Activated T-cell treated with anti-CD3 and anti-CD28 coated beads for 24 hours (primary cell): ENCODE measurements around the gene LIPE.
A peak's percentile ranks its signal among the peaks of the same experiment; 100 is the strongest.
"Not testable (repeated sequence)": the region's sequence is repeated elsewhere in the genome, so short reads cannot be mapped to it uniquely, and the experiment has no call there.

Experiments used
- DNase-seq: peaks from one replicate; pipeline ENCODE4 v3.0.0-alpha.2; 2020; ENCODE audit warnings: low read depth

The LIPE gene

DNA sequence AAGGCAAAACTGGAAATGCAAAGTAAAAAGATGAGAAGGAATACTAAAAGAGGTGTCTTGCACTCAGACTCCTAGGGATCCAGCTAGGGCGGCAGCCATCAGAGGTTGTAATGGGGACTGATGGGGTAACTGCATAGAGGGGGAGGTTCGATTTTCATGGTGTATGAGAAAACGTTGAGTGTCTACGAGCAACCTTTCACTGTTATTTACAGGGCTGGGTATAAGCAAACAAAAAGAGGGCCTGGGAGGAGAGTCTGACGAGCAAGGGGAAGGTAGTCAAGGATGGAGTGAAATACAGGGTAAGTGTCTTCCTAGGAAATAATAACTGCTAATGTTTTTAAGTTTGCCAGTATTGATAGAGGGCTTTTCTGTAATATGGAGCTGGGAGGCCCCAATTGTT lies 21.1 kb upstream of the LIPE start:
- not testable (repeated sequence) for DNase-seq

DNA sequence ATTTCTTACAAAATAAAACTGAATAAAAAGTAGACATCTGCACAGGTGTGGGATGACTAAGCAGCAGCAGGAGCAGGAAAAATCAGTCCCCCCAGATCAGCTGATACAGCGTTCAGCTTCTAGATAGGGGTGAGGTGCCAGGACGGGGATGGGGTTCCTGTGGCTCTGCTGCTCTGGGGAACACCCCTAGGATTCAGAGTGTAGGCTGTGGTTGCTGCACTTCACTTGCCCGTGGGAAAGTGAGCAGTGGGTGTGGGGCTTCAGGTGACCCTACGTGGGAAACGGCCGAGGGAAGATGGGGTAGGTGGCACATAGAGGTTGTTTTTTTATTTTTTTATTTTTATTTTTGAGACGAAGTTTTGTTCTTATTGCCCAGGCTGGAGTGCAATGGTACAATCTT lies 18.8 kb upstream of the LIPE start:
- no peak for DNase-seq

DNA sequence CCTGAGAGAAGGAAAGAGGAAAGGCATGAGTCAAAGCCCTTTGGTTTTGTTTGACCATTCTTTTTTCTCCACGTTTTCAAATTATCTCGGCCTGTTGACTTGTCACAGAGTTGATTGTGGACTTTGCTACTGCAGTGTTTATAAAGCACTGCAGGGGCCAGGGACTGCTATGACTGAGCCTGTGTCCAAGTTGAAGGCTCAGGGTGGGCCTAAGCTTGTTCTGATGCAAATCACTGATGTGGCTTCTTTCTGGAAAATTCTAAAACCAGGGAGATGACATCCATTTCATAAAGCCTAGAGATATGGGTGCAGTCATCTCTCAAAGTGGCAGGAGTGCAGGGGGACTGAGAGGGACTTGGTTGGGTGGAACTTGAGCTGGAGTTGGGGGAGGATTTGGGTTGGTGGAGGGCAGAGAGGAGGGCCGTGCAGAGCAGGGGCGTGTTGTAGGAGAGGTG lies 16.8 kb upstream of the LIPE start:
- no peak for DNase-seq

GRCh38 chr19:42442833-42443232 lies 15.6 kb upstream of the LIPE start, which contains the start of gene CXCL17:
TSS of gene CXCL17 (minus strand) at chr19:42442946. CDS start at chr19:42442832, 114 bp downstream.
- DNase-seq: no peak

DNA sequence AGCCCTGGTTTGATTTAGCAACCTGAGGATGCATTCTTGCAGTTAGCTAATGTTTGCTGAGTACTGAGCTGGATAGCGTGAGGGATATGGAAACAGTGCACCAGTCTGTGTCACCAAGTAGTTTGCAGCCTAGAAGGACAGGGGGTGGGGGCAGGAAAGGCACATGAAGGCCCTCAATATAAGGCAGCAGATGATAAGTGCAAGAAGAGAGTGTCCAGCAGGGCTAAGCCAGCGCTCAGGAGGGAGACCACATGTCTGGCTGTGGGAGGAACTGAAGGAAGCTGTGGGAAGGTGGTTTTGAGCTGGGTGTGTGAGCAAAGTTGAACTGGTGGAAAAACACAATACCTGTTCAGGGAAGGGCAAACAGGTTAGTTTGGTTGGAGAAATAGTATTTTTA lies 13.9 kb upstream of the LIPE start:
- DNase-seq: no peak

DNA sequence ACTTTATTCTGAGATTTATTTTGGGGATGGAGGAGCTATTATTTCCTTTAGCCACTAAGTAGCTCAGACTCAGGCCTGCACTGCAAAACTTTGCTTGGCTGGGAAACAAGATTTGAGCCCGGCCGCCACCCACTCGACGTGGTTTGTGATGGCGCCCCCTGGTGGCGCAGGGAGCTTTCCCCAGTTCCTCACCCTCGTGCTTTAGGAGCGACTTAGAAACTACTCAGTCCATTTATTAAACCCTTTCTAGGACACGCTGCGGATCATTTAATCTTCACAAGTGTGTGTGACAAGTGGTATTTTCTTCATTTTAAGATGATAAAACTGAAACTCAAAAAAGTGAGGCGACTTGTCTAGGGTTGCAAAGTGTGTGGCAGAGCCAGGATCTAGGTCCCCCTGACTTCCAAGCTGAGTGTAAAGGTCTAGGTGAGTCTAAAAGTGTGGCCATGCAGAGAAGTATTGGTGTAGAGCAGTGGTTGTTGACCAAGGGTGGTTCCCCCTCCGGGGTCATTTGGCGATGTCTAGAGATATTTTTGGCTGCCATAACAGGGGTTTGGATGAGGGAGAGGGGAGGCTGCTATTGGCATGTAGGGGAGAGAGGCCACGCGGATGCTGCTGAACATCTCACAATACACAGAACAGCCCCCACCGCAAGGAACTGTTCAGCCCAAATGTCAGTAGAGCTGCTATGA lies 13.3 kb upstream of the LIPE start:
- DNase-seq: peak; percentile 70

DNA sequence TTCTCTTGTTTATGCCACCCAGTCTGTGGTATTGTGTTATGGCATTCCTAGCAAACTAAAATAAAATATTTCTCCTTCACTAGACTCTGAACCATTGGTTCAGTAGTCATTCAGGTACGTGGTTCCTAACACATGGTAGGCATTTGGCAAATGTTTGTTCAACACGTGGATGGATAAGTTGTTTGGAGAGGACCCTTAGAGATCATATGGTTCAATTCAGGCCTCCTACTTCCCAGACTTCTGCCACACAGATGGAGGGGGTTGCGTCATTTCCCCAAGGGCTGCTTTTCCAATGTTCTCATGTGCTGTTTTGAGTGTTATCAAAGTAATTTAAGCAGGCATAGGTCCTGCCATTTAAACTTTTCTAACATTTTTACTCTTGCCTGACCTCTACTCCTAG lies 8.8 kb upstream of the LIPE start:
- DNase-seq: no peak

DNA sequence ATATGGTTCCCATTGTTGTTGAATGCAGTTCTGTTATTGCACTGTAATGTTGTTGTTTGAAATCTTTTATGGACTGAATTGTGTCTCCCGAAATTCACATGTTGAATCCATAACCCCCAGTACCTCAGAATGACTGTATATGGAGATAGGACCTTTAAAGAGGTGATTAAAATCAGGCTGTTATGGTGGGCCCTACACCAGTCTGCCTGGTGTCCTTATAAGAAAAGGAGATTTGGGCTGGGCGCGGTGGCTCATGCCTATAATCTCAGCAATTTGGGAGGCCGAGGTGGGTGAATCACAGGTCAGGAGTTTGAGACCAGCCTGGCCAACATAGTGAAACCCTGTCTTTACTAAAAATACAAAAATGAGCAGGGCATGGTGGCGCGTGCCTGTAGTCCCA lies 8.1 kb upstream of the LIPE start:
- DNase-seq: no peak

DNA sequence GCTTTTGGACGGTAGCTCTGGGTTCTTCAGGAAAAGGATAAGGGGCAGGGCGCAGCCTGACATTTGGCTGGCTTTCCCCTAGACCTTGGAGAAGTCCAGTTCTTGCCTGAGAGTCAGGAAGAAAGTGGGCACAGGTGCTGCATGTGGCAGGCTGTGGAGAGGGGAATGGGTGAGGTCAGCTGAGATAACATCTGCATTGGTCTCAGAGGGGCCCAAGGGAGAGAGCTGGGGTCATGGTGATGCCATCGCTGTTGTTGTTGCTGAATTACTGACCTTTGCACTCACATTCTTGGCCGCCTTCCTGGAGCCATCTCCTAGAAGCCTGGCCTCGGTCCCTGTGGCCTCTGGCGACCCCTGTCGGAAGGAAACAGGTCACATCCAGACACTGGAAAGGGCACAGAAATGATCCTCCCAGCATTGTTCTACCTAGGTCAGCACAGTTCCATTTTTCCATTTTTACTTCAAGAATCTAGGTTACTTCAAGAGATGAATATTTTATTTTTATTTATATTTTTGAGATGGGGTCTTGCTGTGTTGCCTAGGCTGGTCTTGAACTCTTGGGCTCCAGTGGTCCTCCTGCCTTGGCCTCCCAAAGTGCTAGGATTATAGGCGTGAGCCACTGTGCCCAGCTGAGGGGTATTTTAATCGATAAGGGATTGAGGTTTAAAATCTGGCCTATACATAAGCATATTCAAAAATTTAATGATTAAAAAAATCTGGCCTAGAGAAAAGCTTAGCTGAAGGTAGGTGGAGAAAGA lies 6.5 kb upstream of the LIPE start:
- DNase-seq: peak; percentile 40

DNA sequence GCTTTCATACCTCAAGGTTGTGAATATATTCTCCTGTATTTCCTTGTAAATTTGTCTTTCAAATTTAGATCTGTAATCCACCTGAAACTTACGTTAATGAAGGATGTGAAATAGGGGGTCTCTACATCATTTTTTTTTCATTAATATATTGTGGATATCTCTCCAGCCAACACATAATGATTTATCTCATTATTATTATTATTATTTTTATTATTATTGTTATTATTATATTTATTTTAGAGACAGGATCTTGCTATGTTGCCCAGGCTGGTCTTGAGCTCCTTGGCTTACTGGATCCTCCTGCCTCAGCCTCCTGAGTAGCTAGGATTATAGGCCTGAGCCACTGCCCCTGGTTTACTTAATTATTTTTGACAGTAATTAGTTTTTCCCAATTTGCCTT lies 4.3 kb upstream of the LIPE start:
- no peak for DNase-seq

DNA sequence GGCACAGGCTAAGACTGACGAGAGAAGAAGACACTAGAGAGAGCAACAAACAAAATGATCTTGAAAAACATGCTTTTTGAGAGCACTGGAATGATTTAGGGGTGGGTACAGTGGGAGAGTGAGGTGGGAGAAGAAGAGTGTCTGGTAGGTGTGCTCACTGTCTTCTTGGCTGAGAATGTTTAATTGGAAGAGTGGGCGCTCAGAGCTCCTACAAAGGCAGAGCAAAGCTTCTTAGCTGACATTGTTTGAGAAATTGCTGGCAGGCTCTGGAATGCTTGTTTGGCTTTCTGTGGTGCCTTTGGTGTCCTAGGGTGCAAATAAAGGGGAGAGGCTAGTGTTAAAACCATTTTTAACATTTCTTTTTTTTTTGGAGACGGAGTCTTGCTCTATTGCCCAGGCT lies 1.5 kb upstream of the LIPE start:
- DNase-seq: no peak

DNA sequence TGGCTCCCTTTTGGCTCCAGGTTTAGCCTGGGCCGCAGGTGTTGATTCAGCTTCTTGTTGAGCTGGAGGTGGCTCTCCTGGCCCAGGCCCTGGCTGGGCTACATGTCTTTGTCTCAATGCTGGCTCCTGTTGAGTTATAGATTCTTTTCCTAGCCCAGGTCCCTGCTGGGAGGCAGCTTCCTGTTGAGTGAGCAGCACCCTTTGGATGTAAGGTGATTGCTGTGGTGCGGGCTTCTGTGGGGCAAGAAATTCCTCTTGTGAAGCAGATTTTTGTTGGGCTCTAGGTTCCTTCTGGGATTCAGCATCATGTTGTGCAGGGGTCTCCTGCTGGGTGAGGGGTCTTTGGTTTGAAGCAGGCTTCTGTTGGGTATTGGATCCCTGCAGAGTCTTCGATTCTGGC lies 545 bp downstream of the LIPE start:
- DNase-seq: no peak

DNA sequence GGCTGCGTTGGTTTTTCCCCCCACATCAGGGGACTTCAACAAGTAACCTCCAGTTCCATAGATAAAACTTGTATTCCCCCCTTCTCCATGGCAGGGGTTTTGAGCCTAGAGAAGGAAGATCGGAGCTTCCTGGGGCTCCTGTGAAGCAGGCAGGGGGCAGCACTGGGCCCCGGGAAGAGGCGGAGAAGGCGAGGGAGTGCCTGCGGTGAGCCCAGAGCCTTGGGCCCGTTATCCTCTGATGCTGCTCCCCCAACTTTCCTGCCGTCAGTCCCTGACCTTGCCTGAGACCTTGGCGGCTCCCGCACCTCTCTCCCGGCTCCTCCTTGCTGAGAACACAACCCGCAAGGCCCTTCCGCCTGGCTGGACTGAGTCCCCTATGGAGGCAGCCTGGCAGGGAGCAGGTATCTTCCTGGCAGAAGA lies 2.5 kb downstream of the LIPE start:
- no peak for DNase-seq

GRCh38 chr19:42424345-42424707 lies 2.9 kb downstream of the LIPE start:
- DNase-seq: no peak

DNA sequence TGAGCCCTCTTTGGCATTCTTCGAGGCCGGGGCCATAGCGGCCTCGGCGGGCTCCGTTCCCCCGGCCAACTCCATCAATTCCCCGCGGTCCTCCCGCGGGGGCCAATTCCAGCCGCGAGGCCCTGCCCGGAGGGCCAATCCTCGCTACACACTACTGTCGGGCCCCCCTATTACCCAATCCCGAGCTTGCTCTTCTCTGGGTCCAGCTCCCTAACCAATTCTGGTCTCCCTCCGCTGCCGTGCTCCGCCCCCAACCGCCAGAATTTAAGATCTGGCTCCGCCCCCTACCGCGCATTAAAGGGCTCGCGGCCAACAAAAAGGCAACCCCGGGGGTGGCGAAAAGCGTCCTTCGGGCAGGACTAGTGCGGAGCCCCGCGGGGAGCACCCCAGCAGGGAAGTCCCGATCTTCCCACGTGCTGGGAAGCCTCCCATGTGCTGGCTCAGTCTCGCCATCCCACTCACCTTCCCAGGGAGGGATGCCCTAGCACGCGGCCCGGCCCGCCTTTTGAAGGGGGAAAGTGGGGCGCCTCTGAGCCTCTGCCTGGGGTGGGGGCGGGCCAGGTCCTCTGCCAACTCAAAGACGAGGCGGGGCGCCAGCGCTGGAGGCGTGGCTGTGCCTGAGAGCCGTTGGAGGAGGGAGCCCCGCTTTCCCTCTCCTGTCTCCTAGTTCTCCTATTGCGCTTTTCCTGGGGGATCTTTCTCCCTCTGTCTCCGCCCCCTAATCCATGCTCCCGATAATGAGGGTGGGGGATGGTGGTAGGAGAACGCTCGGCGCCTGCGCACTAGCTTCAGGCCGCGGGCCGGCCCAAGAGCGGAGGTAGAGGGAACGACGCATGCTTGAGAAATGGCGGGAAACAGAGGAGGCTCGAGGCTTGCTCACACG lies 3.5 kb downstream of the LIPE start:
- peak; percentile 91 for DNase-seq

GRCh38 chr19:42422901-42423461 lies 4.2 kb downstream of the LIPE start:
- peak; percentile 30 for DNase-seq

DNA sequence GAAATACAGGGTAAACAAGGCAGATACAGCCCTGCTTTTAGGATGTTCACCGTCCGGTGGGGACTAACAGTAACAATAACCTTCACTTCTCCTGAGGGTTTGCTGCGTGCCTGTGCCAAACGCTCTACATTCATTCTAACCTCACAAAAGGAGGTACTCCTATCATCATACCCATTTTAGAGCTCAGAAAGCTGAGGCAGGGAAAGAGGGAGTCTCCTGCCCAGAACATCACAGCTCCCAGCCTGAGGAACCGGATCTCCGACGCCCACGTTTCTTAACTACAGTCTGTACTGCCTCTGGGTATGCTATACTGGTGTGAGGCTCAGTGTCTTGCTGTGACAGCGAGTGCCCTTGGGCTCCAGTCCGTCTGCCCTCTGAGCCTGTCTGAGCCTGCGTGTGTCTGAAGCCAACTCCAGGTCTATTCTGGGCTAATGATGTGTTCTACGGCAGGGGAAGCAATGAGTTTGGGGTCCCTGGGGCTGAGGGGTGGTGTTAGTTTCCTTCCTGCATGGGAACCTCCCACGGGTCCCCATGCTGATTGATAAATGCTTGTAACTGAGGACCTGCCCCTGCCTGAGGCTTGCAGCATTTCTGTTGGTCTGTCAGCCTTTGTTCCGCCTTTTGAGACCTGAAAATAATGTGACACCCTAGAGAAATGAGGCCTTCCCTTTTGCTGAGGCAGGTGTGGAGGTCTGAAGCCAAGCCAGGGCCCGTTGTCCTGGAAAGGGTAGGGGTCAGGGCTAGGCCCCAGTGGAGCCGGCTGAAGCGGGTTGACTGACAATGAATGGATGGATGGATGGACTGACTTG lies 4.9 kb downstream of the LIPE start:
- DNase-seq: no peak

- DNase-seq: no peak
These were observed 5.6 kb downstream of the LIPE start for GRCh38 chr19:42421591-42422031.

- no peak for DNase-seq
These were observed 6.1 kb downstream of the LIPE start for GRCh38 chr19:42421101-42421500.

GRCh38 chr19:42420055-42420544 lies 7.1 kb downstream of the LIPE start:
- peak; percentile 66 for DNase-seq

DNA sequence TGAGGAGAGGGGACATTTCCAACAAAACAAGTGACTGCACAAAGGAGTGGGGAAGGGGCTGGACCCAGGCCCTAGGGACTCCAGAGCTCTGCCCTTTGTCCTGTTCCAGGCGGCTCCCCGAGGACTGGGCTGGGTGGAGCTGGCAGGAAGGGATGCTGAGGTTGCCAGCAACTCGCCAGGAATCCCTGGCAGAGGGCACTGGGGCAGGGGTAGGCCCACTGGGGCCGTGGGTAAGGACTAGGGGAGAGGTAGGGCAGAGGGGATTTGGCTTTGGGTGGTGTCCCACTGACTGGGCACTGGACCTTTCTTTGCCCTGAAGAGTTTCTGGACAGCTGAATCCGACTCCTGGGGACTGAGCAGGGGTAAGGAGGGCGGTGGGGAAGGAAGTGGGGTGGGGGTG lies 7.9 kb downstream of the LIPE start:
- no peak for DNase-seq
